ENCODE measurements around the gene TRPT1.

Gene TRPT1

DNA sequence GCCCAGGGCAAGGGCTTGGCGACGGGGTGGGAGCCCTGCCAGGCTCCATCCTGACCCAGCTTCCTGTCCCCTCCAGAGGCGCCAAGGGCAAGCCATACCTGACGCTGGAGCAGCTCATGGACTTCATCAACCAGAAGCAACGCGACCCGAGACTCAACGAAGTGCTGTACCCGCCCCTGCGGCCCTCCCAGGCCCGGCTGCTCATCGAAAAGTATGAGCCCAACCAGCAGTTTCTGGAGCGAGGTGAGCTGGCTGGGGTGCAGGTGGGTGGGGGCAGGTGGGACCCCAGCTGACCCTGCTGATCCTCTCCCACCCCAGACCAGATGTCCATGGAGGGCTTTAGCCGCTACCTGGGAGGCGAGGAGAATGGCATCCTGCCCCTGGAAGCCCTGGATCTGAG, 30.3 kb upstream of the TRPT1 start:
- no peak for DNase-seq (ENCODE audit: low read depth)
- H3K4me3 ChIP-seq (ENCODE audit: low read depth, low read length): no peak overlapping the region
- TF ChIP-seq, protein P1, sequence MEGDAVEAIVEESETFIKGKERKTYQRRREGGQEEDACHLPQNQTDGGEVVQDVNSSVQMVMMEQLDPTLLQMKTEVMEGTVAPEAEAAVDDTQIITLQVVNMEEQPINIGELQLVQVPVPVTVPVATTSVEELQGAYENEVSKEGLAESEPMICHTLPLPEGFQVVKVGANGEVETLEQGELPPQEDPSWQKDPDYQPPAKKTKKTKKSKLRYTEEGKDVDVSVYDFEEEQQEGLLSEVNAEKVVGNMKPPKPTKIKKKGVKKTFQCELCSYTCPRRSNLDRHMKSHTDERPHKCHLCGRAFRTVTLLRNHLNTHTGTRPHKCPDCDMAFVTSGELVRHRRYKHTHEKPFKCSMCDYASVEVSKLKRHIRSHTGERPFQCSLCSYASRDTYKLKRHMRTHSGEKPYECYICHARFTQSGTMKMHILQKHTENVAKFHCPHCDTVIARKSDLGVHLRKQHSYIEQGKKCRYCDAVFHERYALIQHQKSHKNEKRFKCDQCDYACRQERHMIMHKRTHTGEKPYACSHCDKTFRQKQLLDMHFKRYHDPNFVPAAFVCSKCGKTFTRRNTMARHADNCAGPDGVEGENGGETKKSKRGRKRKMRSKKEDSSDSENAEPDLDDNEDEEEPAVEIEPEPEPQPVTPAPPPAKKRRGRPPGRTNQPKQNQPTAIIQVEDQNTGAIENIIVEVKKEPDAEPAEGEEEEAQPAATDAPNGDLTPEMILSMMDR (conservative IDR thresholded peaks at IDR 0.05; ENCODE audit: low read depth, low read length): no peak

DNA sequence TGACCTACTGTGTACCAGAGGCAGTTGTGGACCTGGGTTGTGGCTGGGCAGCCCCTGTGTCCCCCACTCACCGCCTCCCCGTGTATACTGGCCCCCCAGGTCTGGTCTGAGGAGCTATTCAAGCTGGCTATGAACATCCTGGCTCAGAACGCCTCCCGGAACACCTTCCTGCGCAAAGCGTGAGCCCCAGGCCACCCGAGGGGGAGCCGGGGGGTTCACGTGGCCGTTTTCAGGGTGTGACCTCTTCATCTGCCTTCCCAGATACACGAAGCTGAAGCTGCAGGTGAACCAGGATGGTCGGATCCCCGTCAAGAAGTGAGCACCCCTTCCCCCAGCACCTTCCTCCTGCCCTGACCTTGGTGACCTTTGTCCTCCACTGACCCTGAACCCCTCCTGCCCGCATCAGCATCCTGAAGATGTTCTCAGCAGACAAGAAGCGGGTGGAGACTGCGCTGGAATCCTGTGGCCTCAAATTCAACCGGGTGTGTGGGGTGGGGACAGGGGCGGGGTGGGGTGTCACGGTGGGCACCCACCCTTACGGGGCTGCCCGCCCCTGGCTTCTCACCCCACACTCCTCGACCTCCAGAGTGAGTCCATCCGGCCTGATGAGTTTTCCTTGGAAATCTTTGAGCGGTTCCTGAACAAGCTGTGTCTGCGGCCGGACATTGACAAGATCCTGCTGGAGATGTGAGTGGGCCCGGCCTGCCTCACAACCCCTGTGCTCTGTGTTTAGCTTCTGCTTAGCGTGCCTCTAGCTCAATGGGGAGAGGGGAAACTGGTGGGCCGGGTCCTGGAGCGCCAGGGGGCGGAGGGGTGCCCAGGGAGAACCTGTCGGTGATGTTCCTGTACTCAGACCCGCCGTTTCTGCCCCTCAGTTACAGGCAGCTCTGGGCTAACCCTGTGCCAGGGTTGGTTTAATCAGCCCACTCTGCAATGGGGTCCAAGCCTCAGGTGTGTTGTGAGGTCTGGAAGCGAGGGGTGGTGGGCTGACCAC, 29.4 kb upstream of the TRPT1 start:
- no peak overlapping the region for H3K4me3 ChIP-seq (ENCODE audit: low read depth, low read length)
- DNase-seq (ENCODE audit: low read depth): no peak
- TF ChIP-seq, protein P1 (conservative IDR thresholded peaks at IDR 0.05; ENCODE audit: low read depth, low read length): no peak

DNA sequence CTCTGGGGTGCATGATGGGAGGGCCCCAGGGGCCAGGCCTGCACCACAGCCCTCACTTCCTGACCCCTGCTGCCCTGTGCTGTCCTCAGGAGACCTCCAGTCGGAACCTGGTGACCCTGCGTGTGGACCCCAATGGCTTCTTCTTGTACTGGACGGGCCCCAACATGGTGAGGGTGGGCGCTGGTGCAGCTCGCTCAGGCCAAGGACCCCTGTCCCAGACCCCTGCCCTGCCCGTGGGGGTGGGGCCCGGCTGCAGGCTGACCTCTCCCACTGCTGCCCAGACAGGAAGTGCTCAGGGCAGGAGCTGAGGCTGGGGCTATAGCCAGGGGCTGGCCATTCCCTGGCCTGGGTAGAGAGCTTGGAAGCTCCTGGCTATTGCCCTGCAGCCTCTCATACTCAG, 28.3 kb upstream of the TRPT1 start:
- H3K4me3 ChIP-seq (ENCODE audit: low read depth, low read length): no peak overlapping the region
- no peak for DNase-seq (ENCODE audit: low read depth)
- TF ChIP-seq, protein P1 (conservative IDR thresholded peaks at IDR 0.05; ENCODE audit: low read depth, low read length): no peak

DNA sequence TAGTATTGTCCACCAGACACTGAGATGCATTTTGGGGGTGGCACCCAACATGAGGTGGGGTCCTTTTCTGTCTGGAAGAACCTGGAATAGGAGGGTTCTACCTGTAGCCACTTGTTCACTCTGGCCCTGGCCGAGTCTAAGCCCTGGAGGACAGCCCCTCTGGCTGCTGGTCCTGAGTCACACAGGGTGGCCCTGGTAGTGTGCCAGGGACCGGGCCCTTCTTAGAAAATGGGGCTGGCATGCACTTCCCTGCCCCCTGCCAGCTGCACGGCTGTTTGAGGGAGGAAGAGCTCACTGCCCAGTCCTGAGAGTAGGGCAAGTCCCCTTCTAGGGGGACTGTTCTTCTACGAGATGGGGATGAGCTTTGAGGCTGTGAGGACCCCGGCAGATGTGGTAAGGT, 27.5 kb upstream of the TRPT1 start:
- no peak for DNase-seq (ENCODE audit: low read depth)
- no peak overlapping the region for H3K4me3 ChIP-seq (ENCODE audit: low read depth, low read length)
- TF ChIP-seq, protein P1 (conservative IDR thresholded peaks at IDR 0.05; ENCODE audit: low read depth, low read length): no peak

DNA sequence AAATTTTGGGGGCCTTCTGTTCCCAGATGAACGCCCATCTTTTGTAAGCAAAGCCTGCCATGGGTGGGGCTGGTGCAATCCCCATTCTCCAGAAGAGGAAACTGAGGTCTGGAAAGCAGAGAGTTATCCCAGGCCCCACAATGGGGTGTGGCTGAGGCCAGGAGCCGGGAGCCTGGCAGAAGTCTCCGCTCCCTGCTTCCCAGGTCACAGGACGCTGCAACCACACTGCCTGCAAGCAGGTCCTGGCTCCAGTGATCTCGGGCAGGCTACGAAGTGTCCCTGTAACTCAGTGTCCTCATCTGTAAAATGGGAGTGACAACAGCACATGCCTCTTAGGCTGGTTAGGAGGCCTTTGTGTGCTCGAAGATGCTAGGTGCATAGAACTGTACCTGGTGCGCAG, 27.1 kb upstream of the TRPT1 start:
- DNase-seq (ENCODE audit: low read depth): no peak
- H3K4me3 ChIP-seq (ENCODE audit: low read depth, low read length): no peak overlapping the region
- TF ChIP-seq, protein P1 (conservative IDR thresholded peaks at IDR 0.05; ENCODE audit: low read depth, low read length): no peak

DNA sequence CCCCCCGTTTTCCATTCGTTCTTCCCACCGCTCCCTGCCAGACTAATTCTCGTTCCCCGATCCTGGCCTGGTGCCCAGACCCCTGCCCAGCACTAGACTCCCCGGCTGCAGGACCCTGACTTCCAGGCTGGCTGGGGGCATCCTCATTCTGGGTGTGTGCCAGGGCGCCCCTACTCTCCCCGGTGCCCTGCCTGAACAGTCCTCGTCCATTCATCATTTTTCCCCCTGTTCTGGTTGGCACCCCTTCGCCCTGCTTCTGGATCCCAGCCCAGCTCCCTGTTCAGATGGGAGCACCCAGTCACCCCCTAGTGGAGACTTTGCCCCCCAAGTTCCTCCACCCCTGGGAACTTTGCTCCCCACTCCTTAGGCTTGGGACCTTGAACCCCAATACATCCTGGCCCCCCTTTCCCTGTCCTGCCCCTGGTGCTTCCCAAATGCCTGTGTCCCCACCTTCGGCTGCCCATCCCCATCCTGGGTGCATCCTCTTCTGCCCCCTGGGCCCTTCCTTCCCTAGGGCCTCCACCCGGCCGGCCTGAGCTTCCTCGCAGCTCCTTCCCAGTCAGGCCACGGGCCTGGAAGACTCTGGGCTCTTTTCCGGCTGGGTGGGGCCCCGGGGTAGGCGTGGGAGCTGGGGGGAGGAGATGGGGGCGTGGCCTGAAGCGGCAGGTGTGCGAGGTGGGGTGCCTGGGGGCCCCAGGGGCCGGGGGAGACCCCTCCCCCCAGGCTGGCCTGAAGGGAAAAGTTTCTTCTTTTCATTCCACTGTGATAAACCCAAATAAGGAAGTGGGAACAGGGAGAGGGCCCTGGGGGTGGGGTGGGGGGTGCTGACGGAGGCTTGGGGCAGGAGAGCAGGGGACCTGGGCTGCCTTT, 26.3 kb upstream of the TRPT1 start:
- DNase-seq (ENCODE audit: low read depth): no peak
- peak overlapping the region; percentile 63 for H3K4me3 ChIP-seq (ENCODE audit: low read depth, low read length)
- TF ChIP-seq, protein P1 (conservative IDR thresholded peaks at IDR 0.05; ENCODE audit: low read depth, low read length): peak; percentile 39
